ENCODE results near the gene TMEM39A.

GRCh38 chr3:119492810-119493209 is 29.4 kb upstream of the TMEM39A start:
- TF ChIP-seq POLR2A (IDR thresholded peaks at IDR 0.05; ENCODE audit: low read length): no peak
- no peak for TF ChIP-seq GATA1 (IDR thresholded peaks at IDR 0.05; ENCODE audit: low read depth, low read length)

Data from erythroblast (primary cell).